Measurements from ENCODE around the gene ACOX1. TPM values are rescaled to one million over a fixed set of nuclear protein-coding genes. Genes with fewer than 3 reads are reported as not detected.
"Not testable (repeated sequence)": the region's sequence is repeated elsewhere in the genome, so short reads cannot be mapped to it uniquely, and the experiment has no call there.

ACOX1 gene
- polyA plus RNA-seq, 1 donor (not counting 4 experiments of a cell fraction or from before 2014, with no cell fraction given) = 31.8 TPM

DNA sequence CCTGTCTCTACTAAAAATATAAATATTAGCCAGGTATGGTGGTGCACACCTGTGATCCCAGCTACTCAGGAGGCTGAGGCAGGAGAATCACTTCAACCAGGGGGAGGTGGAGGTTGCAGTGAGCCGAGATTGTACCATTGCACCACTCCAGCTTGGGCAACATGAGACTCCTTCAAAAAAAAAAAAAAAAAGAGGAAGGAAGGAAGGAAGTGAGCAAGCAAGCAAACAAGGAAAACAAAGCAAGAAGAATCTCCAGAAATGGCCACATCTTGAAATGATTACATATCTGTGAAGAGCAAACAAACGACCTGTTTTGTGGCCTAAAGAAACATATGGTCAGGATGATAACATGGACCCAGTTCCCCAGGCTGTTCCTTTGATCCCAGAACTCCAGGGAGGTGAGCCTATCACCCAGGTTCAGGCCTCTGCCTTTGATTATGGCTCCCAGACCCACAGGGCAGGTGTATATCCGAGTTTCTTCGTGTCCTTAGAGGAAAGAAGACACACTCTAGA is 8.9 kb downstream of the ACOX1 start:
- no peaks in the 10 kb centered on the region for H3K79me2 ChIP-seq (ENCODE audit: control insufficient read depth, insufficient read depth, low read length)
- no peak for FAIRE-seq
- DNase-seq (ENCODE audit: low read depth, low spot score) = no peak
- H3K9ac ChIP-seq (ENCODE audit: control insufficient read depth, extremely low read depth, insufficient read depth, low read length) = no peak overlapping the region
- H2AFZ ChIP-seq (ENCODE audit: control insufficient read depth, low read length) = no peak overlapping the region
- no peaks in the 10 kb centered on the region for H4K20me1 ChIP-seq (ENCODE audit: control insufficient read depth, extremely low read depth, insufficient read depth, low read length)
- TF ChIP-seq EZH2 (IDR thresholded peaks at IDR 0.05; ENCODE audit: low read length) = no peak
- TF ChIP-seq, protein P1, sequence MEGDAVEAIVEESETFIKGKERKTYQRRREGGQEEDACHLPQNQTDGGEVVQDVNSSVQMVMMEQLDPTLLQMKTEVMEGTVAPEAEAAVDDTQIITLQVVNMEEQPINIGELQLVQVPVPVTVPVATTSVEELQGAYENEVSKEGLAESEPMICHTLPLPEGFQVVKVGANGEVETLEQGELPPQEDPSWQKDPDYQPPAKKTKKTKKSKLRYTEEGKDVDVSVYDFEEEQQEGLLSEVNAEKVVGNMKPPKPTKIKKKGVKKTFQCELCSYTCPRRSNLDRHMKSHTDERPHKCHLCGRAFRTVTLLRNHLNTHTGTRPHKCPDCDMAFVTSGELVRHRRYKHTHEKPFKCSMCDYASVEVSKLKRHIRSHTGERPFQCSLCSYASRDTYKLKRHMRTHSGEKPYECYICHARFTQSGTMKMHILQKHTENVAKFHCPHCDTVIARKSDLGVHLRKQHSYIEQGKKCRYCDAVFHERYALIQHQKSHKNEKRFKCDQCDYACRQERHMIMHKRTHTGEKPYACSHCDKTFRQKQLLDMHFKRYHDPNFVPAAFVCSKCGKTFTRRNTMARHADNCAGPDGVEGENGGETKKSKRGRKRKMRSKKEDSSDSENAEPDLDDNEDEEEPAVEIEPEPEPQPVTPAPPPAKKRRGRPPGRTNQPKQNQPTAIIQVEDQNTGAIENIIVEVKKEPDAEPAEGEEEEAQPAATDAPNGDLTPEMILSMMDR (optimal IDR thresholded peaks at IDR 0.05 in 1 of 3, IDR thresholded peaks at IDR 0.05 in 1 of 3, conservative IDR thresholded peaks at IDR 0.05 in 1 of 3; ENCODE audit: extremely low read depth in 1 of 3, insufficient read depth in 2 of 3, low read length in 3 of 3) = no peak
- H3K9me1 ChIP-seq (ENCODE audit: control insufficient read depth, extremely low read depth, insufficient read depth, low read length) = no peaks in the 10 kb centered on the region
- H3K36me3 ChIP-seq (ENCODE audit: control insufficient read depth in 2 of 2, extremely low read depth in 1 of 2, insufficient read depth in 2 of 2, low read length in 2 of 2) = peaks cover 5 to 11% of the 10 kb centered on the region in 2 experiments
- no peak overlapping the region for H3K27ac ChIP-seq (ENCODE audit: control insufficient read depth, insufficient read depth, low read length)
- no peaks in the 10 kb centered on the region for H3K4me1 ChIP-seq (ENCODE audit: control insufficient read depth, extremely low read depth, insufficient read depth, low read length)
- H3K9me3 ChIP-seq (ENCODE audit: control insufficient read depth, low read depth, low read length) = no peaks in the 10 kb centered on the region
- H3K4me2 ChIP-seq (ENCODE audit: control insufficient read depth, extremely low read depth, insufficient read depth, low read depth, low read length) = no peak overlapping the region
- H3K27me3 ChIP-seq (ENCODE audit: control insufficient read depth, extremely low read depth, insufficient read depth, low read length) = no peaks in the 10 kb centered on the region
- no peak overlapping the region for H3K4me3 ChIP-seq (ENCODE audit: control insufficient read depth in 2 of 3, extremely low read depth in 1 of 3, insufficient read depth in 2 of 3, low read depth in 1 of 3, low read length in 3 of 3)
- dilution Hi-C loops (cut with MboI; ENCODE audit: extremely low pct_ligation_motif_present, low sequenced_read_pairs) = no loop called here

DNA sequence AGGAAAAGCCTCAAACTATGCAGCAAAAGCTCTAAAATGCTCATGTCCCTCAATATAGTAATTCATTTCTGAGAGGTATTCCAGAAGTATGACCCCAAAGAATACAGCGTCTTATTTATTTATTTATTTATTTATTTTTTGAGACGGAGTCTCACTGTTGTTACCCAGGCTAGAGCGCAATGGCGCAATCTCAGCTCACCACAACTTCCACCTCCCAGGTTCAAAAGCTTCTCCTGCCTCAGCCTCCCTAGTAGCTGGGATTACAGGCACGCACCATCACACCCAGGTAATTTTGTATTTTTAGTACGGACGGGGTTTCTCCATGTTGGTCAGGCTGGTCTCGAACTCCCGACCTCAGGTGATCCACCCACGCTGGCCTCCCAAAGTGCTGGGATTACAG is 9.9 kb downstream of the ACOX1 start:
- H3K79me2 ChIP-seq (ENCODE audit: control insufficient read depth, insufficient read depth, low read length); H2AFZ ChIP-seq (ENCODE audit: control insufficient read depth, low read length); H3K9ac ChIP-seq (ENCODE audit: control insufficient read depth, extremely low read depth, insufficient read depth, low read length); H3K4me1 ChIP-seq (ENCODE audit: control insufficient read depth, extremely low read depth, insufficient read depth, low read length); dilution Hi-C loops (cut with MboI; ENCODE audit: extremely low pct_ligation_motif_present, low sequenced_read_pairs); DNase-seq (ENCODE audit: low read depth, low spot score); H3K4me3 ChIP-seq (ENCODE audit: control insufficient read depth in 2 of 3, extremely low read depth in 1 of 3, insufficient read depth in 2 of 3, low read depth in 1 of 3, low read length in 3 of 3); H3K4me2 ChIP-seq (ENCODE audit: control insufficient read depth, extremely low read depth, insufficient read depth, low read depth, low read length); H3K27me3 ChIP-seq (ENCODE audit: control insufficient read depth, extremely low read depth, insufficient read depth, low read length); FAIRE-seq; H3K9me3 ChIP-seq (ENCODE audit: control insufficient read depth, low read depth, low read length); H3K36me3 ChIP-seq (ENCODE audit: control insufficient read depth in 2 of 2, extremely low read depth in 1 of 2, insufficient read depth in 2 of 2, low read length in 2 of 2); H4K20me1 ChIP-seq (ENCODE audit: control insufficient read depth, extremely low read depth, insufficient read depth, low read length); H3K27ac ChIP-seq (ENCODE audit: control insufficient read depth, insufficient read depth, low read length); H3K9me1 ChIP-seq (ENCODE audit: control insufficient read depth, extremely low read depth, insufficient read depth, low read length): not testable (repeated sequence)

DNA sequence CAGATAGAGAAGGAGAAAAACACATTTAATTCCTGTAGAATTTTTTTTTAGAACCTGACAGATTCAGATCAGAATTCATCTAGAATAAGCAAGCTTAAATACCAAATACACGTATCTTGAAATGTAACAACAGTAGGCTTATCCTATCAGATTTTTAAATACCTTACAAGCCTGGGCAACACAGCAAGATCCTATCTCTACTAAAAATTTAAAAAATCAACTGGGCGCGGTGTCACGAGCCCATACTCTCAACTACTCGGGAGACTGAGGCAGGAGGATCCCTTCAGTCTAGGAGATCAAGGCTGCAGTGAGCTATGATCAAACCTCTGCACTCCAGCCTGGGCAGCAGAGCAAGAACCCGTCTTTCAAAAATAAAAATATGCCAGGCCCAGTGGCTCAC is 13.5 kb downstream of the ACOX1 start:
- peaks cover 5 to 7% of the 10 kb centered on the region in 2 experiments for H3K36me3 ChIP-seq (ENCODE audit: control insufficient read depth in 2 of 2, extremely low read depth in 1 of 2, insufficient read depth in 2 of 2, low read length in 2 of 2)
- H3K79me2 ChIP-seq (ENCODE audit: control insufficient read depth, insufficient read depth, low read length) = no peaks in the 10 kb centered on the region
- dilution Hi-C loops (cut with MboI; ENCODE audit: extremely low pct_ligation_motif_present, low sequenced_read_pairs) = no loop called here

More for the DNA sequence above, 13.5 kb downstream of the ACOX1 start:
- Histone ChIP-seq H2AFZ (ENCODE audit: control insufficient read depth, low read length) (no peak overlapping the region), H3K4me3 (ENCODE audit: control insufficient read depth in 2 of 3, extremely low read depth in 1 of 3, insufficient read depth in 2 of 3, low read depth in 1 of 3, low read length in 3 of 3) (no peak overlapping the region), H3K27ac (ENCODE audit: control insufficient read depth, insufficient read depth, low read length) (no peak overlapping the region), H3K9me1 (ENCODE audit: control insufficient read depth, extremely low read depth, insufficient read depth, low read length) (no peaks in the 10 kb centered on the region), H3K9ac (ENCODE audit: control insufficient read depth, extremely low read depth, insufficient read depth, low read length) (no peak overlapping the region), H3K4me2 (ENCODE audit: control insufficient read depth, extremely low read depth, insufficient read depth, low read depth, low read length) (no peak overlapping the region), H3K27me3 (ENCODE audit: control insufficient read depth, extremely low read depth, insufficient read depth, low read length) (no peaks in the 10 kb centered on the region), H3K9me3 (ENCODE audit: control insufficient read depth, low read depth, low read length) (no peaks in the 10 kb centered on the region), H4K20me1 (ENCODE audit: control insufficient read depth, extremely low read depth, insufficient read depth, low read length) (no peaks in the 10 kb centered on the region), H3K4me1 (ENCODE audit: control insufficient read depth, extremely low read depth, insufficient read depth, low read length) (no peaks in the 10 kb centered on the region)
- FAIRE-seq (no peak), DNase-seq (ENCODE audit: low read depth, low spot score) (no peak)
- TF ChIP-seq, protein P1 (optimal IDR thresholded peaks at IDR 0.05 in 1 of 3, IDR thresholded peaks at IDR 0.05 in 1 of 3, conservative IDR thresholded peaks at IDR 0.05 in 1 of 3; ENCODE audit: extremely low read depth in 1 of 3, insufficient read depth in 2 of 3, low read length in 3 of 3) = no peak
- no peak for TF ChIP-seq EZH2 (IDR thresholded peaks at IDR 0.05; ENCODE audit: low read length)
